HepG2 (cell line): Measurements from ENCODE around the gene PHKG2. TPM values are rescaled to one million over a fixed set of nuclear protein-coding genes. Genes with fewer than 3 reads are reported as not detected.

Experiments
- ARNTL ChIP-seq: sonication (generic); formaldehyde crosslinking; IDR thresholded peaks from 2 replicates; pipeline ENCODE4 v1.4.0; 2020; ENCODE audit warnings: mild to moderate bottlenecking, missing genetic modification reagents
- CBX2 ChIP-seq, 2 experiments: fragments of 200-600 bp in 1 of 2; sonication (generic); formaldehyde crosslinking in 1 of 2; IDR thresholded peaks; 2 replicates each; pipeline versions ENCODE4 v1.7.0 to v1.8.1; 2018 to 2022; ENCODE audit warnings: low read depth in 2 of 2, low read length in 1 of 2, mild to moderate bottlenecking in 1 of 2, missing genetic modification reagents in 1 of 2
- CREB1 ChIP-seq, 2 experiments: fragments of 450-650 bp in 1 of 2; IDR thresholded peaks; 2 replicates each; pipeline ENCODE4 v1.6.1; 2016 to 2017; ENCODE audit warnings: control low read depth in 1 of 2, mild to moderate bottlenecking in 1 of 2, missing compliant biosample characterization in 1 of 2, missing genetic modification characterization in 1 of 2
- GZF1 ChIP-seq: sonication (generic); formaldehyde crosslinking; IDR thresholded peaks from 2 replicates; pipeline ENCODE4 v1.5.1; 2020; ENCODE audit warnings: mild to moderate bottlenecking, missing genetic modification reagents
- MLLT10 ChIP-seq: sonication (generic); formaldehyde crosslinking; IDR thresholded peaks from 2 replicates; pipeline ENCODE4 v1.4.0; 2020; ENCODE audit warnings: missing genetic modification reagents
- MXD4 ChIP-seq: IDR thresholded peaks from 2 replicates; pipeline ENCODE4 v1.6.1; 2016; ENCODE audit warnings: mild to moderate bottlenecking, missing biosample characterization, missing genetic modification reagents
- SKIL ChIP-seq: sonication (generic); formaldehyde crosslinking; IDR thresholded peaks from 2 replicates; pipeline ENCODE4 v1.8.0; 2022; ENCODE audit warnings: missing genetic modification reagents, mild to moderate bottlenecking, moderate library complexity, borderline replicate concordance
- SRF ChIP-seq: IDR thresholded peaks from 2 replicates; pipeline ENCODE4 v1.6.1; 2011; ENCODE audit warnings: mild to moderate bottlenecking, low read depth, low read length, moderate library complexity
- THRA ChIP-seq: sonication (generic); formaldehyde crosslinking; IDR thresholded peaks from 2 replicates; pipeline ENCODE4 v1.4.0; 2020; ENCODE audit warnings: missing genetic modification reagents, borderline replicate concordance
- ZBTB37 ChIP-seq: sonication (generic); formaldehyde crosslinking; IDR thresholded peaks from 2 replicates; pipeline ENCODE4 v1.4.0; 2020; ENCODE audit warnings: mild to moderate bottlenecking, missing genetic modification reagents
- ZNF263 ChIP-seq: sonication (generic); formaldehyde crosslinking; IDR thresholded peaks from 2 replicates; pipeline ENCODE4 v1.4.0; 2020; ENCODE audit warnings: missing genetic modification reagents
- ZNF317 ChIP-seq: sonication (generic); formaldehyde crosslinking; IDR thresholded peaks from 2 replicates; pipeline ENCODE4 v1.5.0; 2020; ENCODE audit warnings: mild to moderate bottlenecking, missing genetic modification reagents
- ZNF552 ChIP-seq: sonication (generic); formaldehyde crosslinking; IDR thresholded peaks from 2 replicates; pipeline ENCODE4 v1.9.0; 2022; ENCODE audit warnings: missing genetic modification reagents, mild to moderate bottlenecking, borderline replicate concordance
- ZNF704 ChIP-seq: sonication (generic); formaldehyde crosslinking; IDR thresholded peaks from 2 replicates; pipeline ENCODE4 v1.8.1; 2023; ENCODE audit warnings: mild to moderate bottlenecking, inconsistent platforms, moderate library complexity, missing genetic modification reagents, borderline replicate concordance
- ZNF782 ChIP-seq: sonication (generic); formaldehyde crosslinking; IDR thresholded peaks from 2 replicates; pipeline ENCODE4 v1.4.0; 2020; ENCODE audit warnings: missing genetic modification reagents, mild to moderate bottlenecking, borderline replicate concordance
- polyA plus RNA-seq, 8 experiments: library from polyadenylated mRNA; depleted of rRNA in 3 of 8; stranded (reverse) in 7 of 8; unstranded in 1 of 8; fragments of >200 nt; fragmentation: Illumina TruSeq in 4 of 8; extraction: Trizol in 4 of 8; gene quantifications; 2 replicates each; pipeline versions ENCODE4 v1.2.1 to v1.2.3, GENCODE V29; 2011 to 2016; ENCODE audit warnings: low read depth in 4 of 8, missing spikeins in 1 of 8, mixed read lengths in 1 of 8; ENCODE audit not compliant: insufficient read depth in 1 of 8
- total RNA-seq, 5 experiments: library from RNA; depleted of rRNA; stranded (reverse); fragments of >200 nt; fragmentation: Illumina TruSeq; extraction: Trizol; gene quantifications; 2 replicates each; pipeline ENCODE4 v1.2.3, GENCODE V29; 2016; ENCODE audit warnings: low read depth in 1 of 5
- TF ChIP-seq, protein P1 (sequence below): sonication (generic); formaldehyde crosslinking; IDR thresholded peaks from 2 replicates; pipeline ENCODE4 v1.8.0; 2022; ENCODE audit warnings: mild to moderate bottlenecking, missing genetic modification reagents
- TF ChIP-seq, protein P2 (sequence below): IDR thresholded peaks from 2 replicates; pipeline ENCODE4 v1.6.1; 2016; ENCODE audit warnings: low read depth
- TF ChIP-seq, protein P3 (sequence below): IDR thresholded peaks from 2 replicates; pipeline ENCODE4 v1.6.1; 2016; ENCODE audit warnings: missing genetic modification reagents, missing compliant biosample characterization

Gene PHKG2
- total and polyA plus RNA-seq, 2 of the 13 experiments (the other 11 are each of a cell fraction or from before 2014, with no cell fraction given) = 37.4 to 42.1 TPM

GRCh38 chr16:30748634-30749445 is 615 bp downstream of the PHKG2 start (continued):
- TF ChIP-seq, protein P1, sequence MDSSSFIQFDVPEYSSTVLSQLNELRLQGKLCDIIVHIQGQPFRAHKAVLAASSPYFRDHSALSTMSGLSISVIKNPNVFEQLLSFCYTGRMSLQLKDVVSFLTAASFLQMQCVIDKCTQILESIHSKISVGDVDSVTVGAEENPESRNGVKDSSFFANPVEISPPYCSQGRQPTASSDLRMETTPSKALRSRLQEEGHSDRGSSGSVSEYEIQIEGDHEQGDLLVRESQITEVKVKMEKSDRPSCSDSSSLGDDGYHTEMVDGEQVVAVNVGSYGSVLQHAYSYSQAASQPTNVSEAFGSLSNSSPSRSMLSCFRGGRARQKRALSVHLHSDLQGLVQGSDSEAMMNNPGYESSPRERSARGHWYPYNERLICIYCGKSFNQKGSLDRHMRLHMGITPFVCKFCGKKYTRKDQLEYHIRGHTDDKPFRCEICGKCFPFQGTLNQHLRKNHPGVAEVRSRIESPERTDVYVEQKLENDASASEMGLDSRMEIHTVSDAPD (CRISPR knock-in tag) = peak; percentile 42; the same call in 1 of the 2 replicates
- TF ChIP-seq ZNF552 (CRISPR knock-in tag) = no peak
- TF ChIP-seq CBX2 (IDR thresholded peaks at IDR 0.05; ENCODE audit: low read depth, low read length) = no peak
- no peak for TF ChIP-seq CBX2 (CRISPR knock-in tag; IDR thresholded peaks at IDR 0.05; ENCODE audit: low read depth)
- TF ChIP-seq, protein P2, sequence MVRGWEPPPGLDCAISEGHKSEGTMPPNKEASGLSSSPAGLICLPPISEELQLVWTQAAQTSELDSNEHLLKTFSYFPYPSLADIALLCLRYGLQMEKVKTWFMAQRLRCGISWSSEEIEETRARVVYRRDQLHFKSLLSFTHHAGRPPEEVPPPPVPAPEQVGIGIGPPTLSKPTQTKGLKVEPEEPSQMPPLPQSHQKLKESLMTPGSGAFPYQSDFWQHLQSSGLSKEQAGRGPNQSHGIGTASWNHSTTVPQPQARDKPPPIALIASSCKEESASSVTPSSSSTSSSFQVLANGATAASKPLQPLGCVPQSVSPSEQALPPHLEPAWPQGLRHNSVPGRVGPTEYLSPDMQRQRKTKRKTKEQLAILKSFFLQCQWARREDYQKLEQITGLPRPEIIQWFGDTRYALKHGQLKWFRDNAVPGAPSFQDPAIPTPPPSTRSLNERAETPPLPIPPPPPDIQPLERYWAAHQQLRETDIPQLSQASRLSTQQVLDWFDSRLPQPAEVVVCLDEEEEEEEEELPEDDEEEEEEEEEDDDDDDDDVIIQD (CRISPR knock-in tag) = no peak
- peak; percentile 26; the same call in 1 of the 2 replicates for TF ChIP-seq CREB1 (IDR thresholded peaks at IDR 0.05)
- TF ChIP-seq CREB1 (CRISPR knock-in tag; IDR thresholded peaks at IDR 0.05) = no peak
- TF ChIP-seq SRF = no peak
- TF ChIP-seq ZNF317 (CRISPR knock-in tag) = no peak
- TF ChIP-seq GZF1 (CRISPR knock-in tag) = no peak
- TF ChIP-seq MXD4 (CRISPR knock-in tag) = no peak
- TF ChIP-seq ZNF263 (CRISPR knock-in tag) = no peak
- TF ChIP-seq ZNF782 (CRISPR knock-in tag) = no peak
- no peak for TF ChIP-seq MLLT10 (CRISPR knock-in tag)
- no peak for TF ChIP-seq THRA (CRISPR knock-in tag)
- TF ChIP-seq ZNF704 = no peak
- peak; percentile 82; the same call in 1 of the 2 replicates for TF ChIP-seq ZBTB37 (CRISPR knock-in tag)
- TF ChIP-seq ARNTL (CRISPR knock-in tag) = no peak
- no peak for TF ChIP-seq SKIL
- TF ChIP-seq, protein P3, sequence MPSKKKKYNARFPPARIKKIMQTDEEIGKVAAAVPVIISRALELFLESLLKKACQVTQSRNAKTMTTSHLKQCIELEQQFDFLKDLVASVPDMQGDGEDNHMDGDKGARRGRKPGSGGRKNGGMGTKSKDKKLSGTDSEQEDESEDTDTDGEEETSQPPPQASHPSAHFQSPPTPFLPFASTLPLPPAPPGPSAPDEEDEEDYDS = no peak
